HG03520 (cell line): ENCODE data around the gene CAMK2N2.

Source experiments
- ATAC-seq: cut with Tn5 transposase; IDR thresholded peaks from one replicate; pipeline ENCODE4 v1.9.1; 2021; ENCODE audit warnings: mild to moderate bottlenecking, moderate library complexity; ENCODE audit not compliant: unreplicated experiment

CAMK2N2 gene

DNA sequence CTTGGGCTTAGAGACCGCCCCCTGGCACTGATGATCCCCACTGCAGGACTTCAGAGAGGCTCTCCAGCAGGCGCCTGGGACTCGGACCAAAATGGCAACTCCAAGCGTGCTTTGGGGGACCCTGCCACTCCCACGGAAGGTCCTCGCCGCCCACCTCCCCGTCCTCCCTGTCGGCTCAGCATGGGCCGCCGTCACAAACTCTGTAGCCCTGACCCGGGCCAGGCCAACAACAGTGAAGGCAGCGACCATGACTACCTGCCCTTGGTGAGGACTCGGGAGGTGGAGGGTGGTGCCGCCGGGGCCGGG, 20.3 kb downstream of the CAMK2N2 start:
- no peak for ATAC-seq

DNA sequence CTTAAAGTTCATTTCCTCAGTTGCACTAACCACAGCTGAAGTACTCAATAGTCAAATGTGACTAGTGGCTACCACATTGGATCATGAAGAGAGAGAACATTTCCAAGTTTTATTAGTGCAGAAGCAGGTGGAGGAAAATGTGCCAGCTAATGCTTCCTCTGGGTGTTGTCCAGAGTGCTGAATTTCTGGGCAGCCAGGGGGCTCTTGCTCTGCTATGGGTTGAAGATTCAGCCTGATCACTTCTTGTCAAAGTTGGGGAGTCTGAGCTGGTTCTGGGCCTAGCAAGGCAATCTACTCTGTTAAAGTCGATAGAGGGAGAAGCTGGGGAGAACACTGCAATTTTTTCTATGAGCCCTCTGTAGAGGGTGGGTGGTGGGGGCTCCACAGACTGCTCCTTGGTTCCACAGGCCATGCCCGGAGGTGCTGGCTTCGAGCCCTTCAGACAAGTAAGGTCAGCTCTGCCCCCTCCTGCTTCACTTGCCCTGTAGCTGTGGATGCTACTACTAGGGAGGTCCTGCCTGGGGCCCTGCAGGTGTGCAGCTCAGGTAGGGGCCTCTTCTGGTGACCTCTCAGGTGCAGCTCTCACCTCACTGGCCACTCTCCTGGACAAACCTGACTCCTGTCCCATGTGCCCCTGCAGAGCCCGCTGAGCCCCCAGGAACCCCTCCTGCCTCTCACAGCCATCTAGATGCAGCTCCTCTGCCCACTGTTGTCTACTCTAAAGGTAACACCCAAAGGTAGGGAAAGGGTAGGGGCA, 20.8 kb downstream of the CAMK2N2 start:
- no peak for ATAC-seq

DNA sequence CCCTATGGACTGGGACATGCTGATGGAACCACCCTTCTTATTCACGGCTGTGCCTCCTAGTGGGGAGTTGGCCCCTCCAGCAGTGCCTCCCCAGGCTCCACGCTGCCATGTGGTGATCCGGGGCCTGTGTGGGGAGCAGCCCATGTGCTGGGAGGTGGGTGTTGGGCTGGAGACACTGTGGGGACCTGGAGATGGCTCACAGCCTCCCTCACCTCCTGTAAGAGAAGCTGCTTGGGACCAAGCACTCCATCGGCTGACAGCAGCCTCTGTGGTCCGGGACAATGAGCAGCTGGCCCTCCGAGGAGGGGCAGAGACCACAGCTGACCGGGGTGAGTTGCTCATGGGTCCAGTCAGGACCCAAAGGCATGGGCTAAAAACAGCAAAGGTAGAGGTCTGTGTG, 21.6 kb downstream of the CAMK2N2 start:
- no peak for ATAC-seq

DNA sequence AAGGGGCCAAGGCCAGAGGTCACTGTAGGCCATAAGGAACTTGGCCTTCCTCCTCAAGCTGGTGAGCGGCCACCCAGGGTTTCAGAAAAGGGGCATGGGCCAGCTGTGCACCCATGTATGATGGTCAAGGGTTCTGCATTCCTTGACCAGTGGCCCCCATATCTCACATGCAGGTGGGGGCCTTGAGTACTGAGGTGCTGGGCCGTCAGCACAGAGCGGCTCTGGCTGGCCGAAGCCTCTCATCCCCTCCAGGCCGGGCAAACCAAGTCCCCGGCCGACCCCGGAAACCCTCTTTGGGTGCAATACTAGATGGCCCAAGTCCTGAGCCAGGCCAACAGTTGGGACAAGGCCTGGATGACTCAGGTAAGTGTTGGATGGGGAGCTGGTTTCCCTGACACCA, 22.1 kb downstream of the CAMK2N2 start:
- ATAC-seq, result no peak

DNA sequence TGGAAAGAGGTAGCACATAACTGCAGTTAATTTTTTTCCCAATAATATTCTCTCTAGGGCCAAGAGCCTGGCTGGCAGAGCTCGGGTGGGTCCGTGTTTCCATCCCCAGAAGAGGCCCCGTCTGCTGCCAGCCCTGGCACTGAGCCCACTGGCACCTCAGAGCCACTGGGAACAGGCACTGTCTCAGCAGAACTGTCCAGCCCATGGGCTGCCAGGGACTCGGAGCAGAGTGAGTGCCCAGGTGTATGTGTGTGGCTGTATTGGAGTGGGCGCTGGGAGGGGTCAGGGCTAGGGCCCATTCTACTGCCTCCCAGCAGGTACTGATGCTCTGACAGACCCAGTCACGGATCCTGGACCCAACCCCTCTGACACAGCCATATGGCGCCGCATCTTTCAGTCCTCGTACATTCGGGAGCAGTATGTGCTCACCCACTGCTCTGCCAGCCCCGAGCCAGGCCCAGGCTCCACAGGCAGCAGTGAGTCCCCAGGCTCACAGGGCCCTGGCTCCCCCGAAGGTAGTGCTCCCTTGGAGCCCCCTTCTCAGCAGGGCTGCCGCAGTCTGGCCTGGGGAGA, 23.0 kb downstream of the CAMK2N2 start:
- ATAC-seq, result no peak

DNA sequence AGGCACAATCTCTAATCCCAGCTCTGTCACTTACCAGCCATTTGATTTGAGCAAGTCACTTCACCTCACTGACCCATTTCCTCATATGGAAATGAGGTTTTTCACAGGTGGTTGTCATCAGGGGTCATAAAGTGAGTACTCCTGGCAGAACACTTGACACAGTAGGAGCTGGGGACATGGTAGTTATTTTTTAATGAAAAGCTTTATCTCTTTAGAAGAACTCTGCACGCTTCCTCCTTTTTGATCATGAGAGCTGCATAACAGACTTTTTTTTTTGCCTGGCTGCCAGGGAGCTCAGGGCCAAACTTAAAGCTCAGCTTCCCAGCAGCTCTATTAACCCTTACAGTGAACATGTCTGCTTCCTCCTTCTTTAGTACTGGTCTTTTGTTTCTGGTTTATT, 23.5 kb downstream of the CAMK2N2 start:
- no peak for ATAC-seq

DNA sequence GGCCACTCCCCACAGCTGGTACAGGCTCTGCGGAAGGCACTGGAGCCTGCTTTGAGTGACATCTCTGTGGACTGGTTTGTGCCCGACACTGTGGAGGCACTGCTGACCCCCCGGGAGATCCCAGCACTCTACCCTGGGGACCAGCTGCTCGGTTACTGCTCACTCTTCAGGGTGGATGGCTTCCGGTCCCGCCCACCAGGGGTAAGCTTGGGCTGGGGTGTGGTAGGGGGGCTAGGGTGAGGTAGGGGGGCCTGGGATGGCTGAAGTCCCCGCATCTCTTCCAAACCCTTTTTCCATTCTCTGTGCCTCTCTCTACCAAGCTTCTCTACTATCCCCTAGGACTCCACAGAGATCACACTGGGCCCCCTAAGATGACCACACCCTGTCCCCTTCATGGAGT, 24.1 kb downstream of the CAMK2N2 start:
- no peak for ATAC-seq

DNA sequence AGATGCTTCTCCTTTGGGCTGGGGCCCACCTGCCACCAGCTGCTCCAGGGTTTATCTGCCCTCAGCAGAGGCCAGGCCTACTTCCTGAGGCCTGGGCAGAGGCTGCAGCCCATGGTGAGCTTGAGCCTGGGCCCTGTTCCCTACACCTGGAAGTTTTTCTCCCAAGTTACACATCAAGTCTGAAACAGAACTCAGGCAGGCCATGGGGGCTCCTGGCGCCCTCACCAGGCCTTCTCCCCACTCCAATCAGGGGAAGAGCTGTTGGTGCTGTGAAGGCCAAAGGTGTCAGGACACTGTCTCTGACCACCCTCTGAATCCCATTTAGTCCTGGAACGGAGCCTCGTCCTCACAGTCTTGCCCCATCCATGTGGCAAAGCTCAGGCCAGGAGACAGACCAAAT, 24.7 kb downstream of the CAMK2N2 start:
- ATAC-seq, result no peak

DNA sequence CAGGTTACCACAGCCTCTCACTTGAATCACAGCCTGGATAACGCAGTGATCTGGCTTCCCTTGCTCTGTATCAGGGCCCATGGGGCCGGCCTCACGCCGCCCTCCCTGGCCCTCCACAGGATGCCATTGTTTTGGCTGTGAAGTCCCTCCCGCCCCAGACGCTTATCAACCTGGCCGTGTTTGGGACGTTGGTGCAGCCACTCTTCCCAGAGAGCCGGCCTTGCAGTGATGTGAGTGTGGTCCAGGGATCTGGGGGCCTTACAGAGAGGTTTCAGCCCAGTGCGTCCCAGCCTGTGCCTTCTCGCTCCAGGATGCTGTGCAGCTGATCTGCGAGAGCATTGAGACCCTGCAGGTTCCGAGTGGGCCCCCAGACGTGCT, 25.3 kb downstream of the CAMK2N2 start:
- ATAC-seq, result no peak

DNA sequence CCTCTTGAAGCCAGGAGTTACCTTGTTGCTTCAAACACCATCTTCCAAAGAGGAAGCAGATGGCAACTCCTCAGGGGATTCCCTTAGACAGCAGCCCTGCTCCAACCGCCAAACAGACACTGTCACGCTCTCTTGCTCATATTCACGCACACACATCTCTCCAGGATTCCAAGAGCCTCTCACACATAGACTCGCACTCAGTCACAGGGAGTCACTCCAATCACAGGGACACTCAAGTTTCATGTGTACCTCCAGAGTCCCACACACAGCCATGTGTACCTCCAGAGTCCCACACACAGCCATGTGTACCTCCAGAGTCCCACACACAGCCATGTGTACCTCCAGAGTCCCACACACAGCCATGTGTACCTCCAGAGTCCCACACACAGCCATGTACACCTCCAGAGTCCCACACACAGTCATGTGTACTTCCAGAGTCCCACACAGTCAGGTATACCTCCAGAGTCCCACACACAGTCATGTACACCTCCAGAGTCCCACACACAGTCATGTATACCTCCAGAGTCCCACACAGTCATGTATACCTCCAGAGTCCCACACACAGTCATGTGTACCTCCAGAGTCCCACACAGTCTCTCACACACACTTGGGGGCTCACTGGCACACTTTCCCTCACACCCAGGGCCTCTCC, 25.8 kb downstream of the CAMK2N2 start:
- ATAC-seq, result no peak

DNA sequence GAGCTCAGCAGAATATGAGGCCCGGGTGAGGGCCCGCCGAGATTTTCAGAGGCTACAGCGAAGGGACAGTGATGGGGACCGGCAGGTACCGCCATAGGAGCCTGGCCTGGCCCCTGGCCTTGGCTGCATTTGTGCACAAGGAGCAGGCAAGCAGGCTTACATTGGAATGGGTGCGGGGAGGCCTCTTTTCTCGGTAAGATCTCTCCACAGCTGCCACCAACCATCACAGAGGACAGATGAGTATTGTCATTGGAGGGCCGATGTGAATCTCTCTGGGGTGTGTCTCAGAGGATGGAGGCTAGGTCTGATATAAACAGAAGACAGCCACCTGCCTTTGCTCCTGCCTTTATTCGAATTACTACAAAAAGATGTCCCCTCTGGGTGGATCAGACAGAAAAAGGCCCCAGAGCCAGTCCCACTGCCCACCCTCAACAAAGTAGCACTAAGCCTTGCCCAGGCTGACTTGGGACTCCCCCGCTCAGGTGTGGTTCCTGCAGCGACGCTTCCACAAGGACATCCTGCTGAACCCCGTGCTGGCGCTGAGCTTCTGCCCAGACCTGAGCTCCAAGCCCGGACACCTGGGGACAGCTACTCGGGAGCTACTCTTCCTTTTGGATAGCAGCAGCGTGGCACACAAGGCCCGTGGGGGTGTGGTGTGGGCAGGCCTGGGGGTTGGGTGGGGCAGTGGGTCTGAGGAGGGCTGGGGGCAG, 26.5 kb downstream of the CAMK2N2 start:
- ATAC-seq, result no peak

DNA sequence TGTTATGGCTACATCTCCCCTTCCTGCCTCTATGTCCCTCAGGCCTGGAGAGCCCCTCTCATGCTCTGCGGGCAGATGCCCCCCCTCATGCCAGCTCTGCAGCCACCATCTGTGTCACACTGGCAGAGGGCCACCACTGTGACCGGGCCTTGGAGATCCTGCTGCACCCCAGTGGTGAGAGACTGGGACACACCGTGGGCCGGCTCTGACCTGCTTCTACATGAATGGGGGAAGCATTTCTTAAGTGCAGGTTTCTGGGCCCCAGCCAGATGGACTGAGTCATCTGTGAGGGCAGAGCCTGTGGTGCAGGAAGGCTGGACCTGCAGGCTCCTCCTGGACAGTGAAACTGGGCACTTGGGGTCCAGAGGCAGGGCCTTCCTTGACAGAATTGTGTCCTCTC, 27.1 kb downstream of the CAMK2N2 start:
- no peak for ATAC-seq

DNA sequence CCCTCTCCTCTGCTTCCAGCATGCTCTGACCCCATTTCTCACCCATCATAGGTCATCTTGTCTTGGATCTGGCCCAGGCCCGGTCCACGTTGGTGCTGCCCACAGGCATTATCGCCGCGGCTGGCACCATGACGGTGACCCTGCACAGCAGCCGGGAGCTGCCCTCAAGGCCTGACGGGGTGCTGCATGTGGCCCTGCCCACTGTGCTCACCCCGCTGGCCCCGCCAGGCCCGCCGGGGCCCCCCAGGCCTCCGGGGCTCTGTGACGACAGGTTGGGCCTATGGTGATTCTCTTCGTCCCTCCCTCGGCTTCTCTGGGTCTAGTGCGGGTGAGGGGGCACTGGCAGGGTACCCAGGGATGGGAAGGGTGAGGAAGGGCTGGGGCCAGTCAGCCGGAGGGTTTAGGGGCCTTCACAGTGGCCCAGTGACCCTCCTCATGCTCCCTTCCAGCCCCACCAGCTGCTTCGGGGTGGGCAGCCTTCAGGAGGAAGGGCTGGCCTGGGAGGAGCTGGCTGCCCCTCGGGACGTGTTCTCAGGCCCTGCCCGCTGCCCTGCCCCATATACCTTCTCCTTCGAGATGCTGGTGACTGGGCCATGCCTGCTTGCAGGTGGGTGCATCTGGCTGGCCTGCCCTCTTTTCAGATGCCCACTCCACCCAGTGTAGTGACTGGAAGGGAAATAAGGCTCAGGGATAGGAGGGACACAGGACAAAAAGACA, 28.1 kb downstream of the CAMK2N2 start:
- no peak for ATAC-seq

DNA sequence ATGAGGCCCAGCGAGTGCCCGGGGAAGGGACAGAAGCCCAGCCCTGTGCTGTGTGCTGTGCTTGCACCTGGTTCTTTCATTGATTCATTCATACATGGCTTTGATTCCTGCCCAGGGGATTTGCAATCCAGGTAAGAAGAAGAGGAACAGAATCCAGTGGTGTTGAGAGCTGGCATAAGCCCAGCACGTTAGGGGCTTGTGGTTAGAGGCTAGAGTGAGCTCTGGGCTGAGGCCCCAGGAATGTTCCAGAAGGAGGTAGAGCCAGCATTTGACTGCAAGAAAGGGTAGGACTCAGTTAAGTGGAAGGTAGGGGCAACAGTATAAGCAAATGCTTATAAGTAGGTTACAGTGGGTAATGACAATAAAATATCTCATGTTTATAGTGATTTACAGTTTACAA, 29.7 kb downstream of the CAMK2N2 start:
- no peak for ATAC-seq

DNA sequence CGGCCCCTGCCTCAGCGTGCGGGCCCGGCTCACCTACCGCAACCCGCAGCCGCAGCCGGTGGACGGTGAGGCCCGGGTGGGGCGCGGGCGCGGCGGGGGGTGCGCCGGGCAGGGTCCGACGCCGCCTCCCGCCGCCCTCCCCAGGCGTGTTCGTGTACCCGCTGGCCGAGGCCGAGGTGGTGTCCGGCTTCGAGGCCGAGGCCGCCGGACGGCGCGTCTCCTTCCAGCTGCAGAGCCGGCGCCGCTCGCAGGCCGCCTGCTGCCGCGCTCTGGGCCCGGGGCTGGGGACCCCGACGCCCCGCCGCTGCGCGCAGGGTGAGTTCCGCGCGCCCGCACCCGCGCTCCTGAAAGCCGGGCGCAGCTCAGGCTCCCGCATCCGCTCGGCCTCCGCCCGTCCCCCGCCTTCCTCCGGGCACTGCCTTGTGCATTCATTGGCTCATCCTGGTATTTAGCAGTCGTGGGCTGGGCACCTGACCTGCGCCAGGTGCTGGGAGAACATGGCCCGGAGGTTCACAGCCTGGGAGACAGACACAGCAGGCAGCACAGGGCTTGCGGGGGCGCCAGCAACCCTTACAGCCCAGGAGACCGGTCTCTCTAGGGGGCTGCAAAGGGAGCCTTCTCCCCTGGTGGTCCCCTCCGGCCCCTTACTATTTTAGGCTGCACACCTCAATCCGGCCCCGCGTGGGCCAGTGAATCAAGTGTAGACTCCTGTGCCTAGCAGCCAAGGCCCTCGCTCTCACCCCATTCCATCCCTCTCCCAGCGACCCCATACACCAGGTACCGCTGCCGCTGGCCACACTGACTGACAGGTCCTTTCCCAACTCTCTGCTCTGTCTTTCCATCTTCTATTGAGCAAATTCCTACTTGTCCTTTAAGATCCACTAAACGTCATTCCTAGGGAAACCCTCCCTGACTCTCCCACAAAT, 30.5 kb downstream of the CAMK2N2 start:
- no peak for ATAC-seq

DNA sequence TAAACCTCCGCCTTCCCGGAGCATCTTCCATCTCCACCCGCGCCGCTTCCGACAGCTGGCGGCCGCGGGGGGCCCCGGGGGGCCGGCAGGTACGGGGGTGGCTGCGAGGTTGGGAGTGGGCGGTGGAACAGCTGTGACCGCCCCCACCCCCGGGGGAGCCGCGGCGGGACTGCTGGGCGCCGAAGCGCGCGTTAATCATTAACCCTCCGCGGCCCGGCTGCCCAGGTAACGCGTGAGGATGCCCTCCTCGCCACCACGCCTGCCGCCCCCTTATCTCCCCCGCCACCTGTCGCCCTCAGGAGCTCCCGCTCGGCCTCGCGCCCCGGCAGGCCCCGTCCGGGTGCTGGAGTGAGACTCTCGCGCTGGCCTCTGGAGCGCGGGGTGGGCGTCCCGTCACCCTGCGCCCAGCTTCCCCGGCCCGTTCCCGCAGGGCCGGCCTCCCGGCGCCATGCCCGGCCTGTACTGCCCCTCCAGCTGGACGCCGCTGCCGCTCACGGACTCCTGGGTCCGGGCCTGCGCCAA, 31.2 kb downstream of the CAMK2N2 start:
- no peak for ATAC-seq

DNA sequence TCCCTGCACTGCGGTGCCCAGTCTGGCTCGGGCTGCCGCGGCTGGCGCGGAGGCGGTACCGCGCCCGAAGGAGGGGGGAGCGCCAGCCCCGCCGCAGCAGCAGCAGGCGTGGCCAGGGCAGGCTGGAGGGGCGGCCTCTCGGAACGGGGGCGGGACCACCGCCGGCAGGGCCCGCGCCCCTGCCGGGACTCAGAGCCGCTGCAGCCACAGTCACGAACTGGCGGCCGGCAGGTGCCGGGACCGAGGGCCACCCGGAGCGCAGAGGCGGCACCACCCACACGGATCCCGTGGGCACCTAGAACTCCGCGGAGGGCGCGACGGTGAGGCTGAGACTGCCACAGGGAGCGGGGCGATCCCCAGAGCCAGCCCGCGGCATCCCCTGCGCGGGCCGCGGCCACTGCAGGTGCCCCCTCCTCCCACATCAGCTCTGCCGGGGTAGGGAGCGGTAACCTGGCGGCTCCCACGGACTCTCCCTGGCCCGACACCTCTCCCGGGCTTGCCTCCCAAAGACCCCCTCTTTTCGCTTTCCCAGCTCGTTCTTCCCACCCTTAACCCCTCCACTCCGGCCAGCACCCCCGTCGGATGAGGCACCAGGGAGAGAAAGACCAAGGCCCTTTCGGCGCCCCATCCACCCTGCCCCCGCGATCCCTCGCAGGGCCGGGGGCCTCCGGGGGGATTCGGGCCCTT, 31.8 kb downstream of the CAMK2N2 start, which contains the start of gene VWA5B2:
TSS of gene VWA5B2 (plus strand) at position 192 of the 687 bp plus-strand sequence. CDS start 944 bp downstream, outside the sequence.
- peak; percentile 76 for ATAC-seq

DNA sequence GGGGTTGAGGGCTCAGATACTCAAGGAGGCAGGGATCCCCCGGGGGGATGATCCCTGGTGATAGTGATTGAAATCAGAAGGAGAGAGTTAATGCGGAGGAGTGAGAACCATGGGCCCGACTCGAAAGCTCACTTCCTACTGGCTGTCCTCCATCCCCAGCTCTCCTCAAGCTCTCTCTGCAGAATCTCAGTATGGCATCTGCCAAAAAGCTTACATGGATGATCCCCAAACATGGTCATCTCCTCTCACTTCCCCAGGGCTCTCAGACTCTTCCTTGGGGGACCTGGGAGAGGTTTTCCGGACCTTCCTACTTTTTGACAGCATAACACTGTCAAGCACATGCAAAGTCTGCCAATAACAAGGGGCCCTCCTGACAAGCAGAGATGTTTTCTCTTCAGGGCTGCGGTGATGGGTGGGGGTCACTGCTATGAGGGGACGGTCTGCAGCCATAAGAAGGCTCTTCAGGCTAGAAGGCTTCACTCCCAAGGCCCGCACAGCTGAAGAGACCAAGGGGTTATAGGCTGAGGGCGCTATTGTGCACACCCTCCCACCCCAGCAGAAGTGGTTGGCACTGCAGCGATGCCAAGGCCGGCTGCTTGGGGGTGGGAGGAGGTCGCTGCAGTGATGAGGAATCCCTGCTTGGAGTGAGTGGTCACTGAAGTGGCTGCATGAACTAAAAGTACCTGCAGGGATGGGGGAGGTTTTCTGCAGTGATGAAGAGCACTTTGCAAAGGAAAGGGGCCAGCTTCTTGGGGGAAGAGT, 32.8 kb downstream of the CAMK2N2 start:
- no peak for ATAC-seq
